Esophagus mucosa (tissue), 1 donor: Measurements from ENCODE around the gene PKN2. TPM values are rescaled to one million over a fixed set of nuclear protein-coding genes. Genes with fewer than 3 reads are reported as not detected.

Source experiments
- ATAC-seq: fragments of 200-7000 bp; cut with Tn5 transposase; one replicate; pipeline ENCODE4 v1.9.1; 2020
- total RNA-seq: library from RNA; stranded (reverse); gene quantifications from one replicate; pipeline ENCODE4 v1.2.4, GENCODE V29; 2023
- donor health status: DM: yes; HTN: yes; CAD: no.

The PKN2 gene
- 34.5 TPM for total RNA-seq

DNA sequence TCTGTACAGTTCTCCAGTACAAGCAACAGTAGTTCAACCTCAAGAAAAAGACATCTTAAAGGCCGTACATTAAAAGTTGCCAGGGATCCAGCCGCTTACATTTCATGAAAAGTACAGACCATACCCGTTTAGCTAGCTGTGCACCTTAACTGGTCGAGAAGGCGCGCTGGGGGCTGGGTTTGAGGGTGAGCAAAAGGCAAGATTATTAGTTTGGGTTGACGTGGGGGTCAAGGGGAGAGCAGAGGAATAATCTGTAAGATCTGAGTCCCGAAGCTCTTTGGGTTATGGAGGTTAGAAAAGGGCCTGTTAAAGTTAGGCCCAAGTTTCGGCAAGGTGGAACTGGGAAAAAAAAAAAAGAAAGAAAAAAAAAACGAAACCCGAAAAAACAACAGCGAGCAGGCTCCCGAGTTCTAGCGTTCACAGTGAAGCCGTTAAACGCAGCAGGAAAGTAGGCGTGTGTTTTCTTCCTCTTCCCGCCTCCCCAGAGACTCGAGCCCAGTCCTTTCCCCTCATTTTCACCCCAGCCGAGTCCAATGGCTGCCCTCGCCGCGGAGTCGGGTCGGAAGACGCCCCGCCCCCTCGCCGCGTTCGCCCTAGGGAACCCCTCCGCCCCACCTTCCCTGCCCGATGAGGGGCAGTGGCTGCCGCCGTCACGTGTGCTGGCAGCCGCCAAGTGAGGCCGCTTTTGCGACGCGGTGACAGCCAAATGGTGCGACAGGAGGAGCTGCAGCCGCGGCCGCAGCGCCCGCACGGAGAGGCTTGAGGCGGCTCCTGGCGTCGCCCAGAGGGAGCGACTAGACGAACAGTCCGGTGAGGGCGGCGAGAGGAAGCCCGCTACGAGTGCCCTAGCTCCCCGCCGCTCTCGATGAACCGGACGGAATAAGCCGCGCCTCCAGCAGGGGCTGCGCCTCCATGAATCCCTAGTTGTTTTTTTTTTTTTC is at the start of gene PKN2:
TSS of gene PKN2 (plus strand) at position 733 of the 941 bp plus-strand sequence. CDS start 308 bp downstream, outside the sequence.
- peak; percentile 99 for ATAC-seq

- no peak for ATAC-seq
Observed at GRCh38 chr1:88634538-88634937, 49.5 kb upstream of the PKN2 start.

- no peak for ATAC-seq
Observed at GRCh38 chr1:88640060-88640459, 44.0 kb upstream of the PKN2 start.

DNA sequence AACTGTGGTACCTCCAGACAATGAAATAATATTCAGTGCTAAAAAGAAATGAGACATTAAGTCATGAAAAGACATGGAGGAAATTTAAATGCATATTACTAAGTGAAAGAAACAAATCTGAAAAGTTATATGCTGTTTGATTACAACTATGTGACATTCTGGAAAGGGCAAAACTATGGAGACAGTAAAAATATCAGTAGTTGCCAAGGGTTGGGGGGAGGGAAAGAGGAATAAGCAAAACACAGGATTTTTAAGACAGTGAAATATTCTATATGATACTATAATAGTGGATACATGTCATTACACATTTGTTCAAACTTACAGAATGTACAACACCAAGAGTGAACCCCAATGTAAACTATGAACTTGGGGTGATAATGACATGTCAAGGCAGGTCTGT is 38.2 kb upstream of the PKN2 start:
- ATAC-seq = no peak

DNA sequence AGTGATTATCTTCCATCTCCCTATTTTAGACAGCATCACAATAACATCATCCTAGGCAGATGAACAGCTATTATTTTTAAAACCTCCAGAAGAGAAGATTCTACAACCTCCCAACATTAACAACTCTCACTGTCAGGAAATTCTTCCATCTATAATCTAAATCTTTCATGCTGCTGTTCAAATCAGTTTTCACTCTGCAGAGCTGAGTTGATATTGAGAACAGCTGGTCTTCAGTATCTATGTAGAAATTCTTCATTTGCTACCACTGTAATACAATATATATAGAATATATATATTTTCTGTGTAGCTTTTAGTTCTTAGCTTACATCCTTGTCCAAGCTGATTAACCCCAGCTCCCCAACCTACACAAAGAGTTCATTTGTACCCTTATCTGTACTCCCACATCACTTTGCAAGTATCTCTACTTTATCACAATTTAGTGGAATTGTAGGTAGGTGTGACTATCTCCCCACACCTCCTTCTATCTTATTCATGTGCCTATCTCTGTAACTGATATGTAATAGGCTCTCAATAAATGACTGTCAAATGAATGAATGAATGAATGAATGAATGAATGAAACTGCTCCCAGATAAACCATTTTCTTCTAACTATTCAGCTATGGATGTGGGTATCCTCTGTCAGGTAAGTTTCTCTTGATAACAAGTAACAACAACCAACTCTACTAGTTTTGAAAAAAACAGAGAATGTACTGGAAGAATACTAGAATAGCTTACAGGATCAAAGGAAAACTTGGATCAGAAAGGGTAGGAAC is 37.4 kb upstream of the PKN2 start:
- ATAC-seq = no peak

GRCh38 chr1:88647249-88647645 is 36.8 kb upstream of the PKN2 start:
- ATAC-seq = peak; percentile 91

DNA sequence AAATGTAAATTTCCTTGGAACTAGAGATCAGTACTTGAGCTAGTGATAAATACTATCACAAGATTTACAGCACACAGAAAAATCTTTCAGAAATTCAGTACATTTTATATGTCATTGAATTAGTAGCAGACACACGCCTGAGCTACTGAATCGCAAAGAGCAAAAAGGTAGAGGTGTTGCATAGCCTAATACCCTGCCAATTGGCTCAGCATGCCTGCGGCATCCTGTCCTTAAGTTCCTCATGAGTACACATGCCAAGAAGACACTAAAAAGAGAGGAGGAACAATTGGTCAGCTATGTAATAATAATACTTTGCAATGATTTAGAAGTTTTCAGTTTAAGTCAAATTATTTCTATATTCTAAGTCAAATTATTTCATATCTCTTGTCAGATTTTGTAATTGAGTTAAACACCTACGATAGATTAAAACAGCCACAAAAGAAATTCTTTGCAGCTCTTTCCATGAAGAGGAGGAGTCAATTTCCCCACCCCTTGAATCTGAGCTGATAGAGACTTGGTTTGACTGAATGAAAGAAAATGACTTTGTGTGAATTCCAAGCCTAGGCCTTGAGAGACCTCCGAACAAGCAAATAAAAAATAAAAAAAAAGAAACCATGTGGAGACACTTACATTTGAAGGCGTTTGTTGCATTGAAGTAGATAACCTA is 36.2 kb upstream of the PKN2 start:
- no peak for ATAC-seq

- ATAC-seq = no peak
Observed at GRCh38 chr1:88648706-88649105, 35.4 kb upstream of the PKN2 start.

DNA sequence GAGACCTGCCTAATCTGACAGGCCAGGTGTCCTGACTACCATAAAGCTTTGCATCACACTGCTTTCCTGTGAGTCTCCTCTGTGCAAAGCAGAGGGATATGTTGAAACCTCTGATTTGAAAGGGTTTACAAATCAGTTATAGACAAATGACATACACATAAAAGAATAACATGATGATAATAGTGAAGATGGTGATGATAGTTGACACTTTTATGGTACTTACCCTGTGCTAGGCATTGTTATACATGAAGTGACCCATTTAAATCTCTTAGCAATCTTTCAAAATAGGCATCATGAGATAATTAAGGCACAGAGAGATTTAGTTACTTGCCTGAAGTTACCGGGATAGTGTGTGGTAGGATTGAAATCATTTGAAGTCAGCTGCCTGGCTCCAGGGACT is 34.1 kb upstream of the PKN2 start:
- no peak for ATAC-seq

GRCh38 chr1:88650676-88651418 is 33.2 kb upstream of the PKN2 start:
- peak; percentile 68 for ATAC-seq

GRCh38 chr1:88655140-88655539 is 28.9 kb upstream of the PKN2 start:
- ATAC-seq = no peak

GRCh38 chr1:88655685-88656299 is 28.3 kb upstream of the PKN2 start:
- no peak for ATAC-seq

- peak; percentile 97 for ATAC-seq
Observed at GRCh38 chr1:88658419-88658818, 25.7 kb upstream of the PKN2 start.

DNA sequence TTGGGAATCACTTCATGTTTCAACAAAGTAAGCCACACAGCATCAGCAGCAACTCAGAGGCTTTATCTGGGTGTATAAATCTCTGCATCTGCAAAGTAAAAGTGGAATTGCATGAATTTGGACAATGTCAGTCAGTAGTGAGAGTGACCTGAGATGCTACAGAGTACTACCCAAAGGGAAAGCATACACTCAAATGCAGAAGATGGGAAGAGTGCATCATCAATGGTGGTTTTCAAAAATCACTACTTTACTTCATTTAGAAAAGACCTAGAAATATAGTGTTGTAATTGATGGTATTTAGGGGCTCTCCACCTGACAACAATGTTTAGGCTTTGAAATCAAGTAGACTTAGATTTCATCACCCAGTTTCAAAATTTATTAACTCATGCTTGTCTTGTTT is 24.5 kb upstream of the PKN2 start:
- ATAC-seq = no peak

DNA sequence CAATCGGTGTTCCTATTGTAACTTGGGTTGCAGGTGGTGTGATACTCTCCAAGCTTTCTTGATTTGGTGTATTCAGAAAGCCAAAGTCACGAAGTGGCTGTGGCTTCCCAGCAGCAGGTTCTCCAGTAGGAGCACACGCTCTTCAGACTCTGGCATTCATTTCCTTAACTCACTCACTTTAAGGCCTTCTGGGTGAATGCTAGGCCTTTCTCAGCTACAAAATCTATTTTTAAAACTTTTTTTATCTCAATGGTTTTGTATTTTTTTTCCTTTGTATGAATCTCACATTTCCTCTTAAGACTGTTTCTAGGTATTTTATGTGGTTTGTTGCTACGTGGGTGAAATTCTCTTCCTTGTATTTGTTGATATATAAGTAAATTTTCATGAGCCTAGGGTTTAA is 22.9 kb upstream of the PKN2 start:
- ATAC-seq = no peak

DNA sequence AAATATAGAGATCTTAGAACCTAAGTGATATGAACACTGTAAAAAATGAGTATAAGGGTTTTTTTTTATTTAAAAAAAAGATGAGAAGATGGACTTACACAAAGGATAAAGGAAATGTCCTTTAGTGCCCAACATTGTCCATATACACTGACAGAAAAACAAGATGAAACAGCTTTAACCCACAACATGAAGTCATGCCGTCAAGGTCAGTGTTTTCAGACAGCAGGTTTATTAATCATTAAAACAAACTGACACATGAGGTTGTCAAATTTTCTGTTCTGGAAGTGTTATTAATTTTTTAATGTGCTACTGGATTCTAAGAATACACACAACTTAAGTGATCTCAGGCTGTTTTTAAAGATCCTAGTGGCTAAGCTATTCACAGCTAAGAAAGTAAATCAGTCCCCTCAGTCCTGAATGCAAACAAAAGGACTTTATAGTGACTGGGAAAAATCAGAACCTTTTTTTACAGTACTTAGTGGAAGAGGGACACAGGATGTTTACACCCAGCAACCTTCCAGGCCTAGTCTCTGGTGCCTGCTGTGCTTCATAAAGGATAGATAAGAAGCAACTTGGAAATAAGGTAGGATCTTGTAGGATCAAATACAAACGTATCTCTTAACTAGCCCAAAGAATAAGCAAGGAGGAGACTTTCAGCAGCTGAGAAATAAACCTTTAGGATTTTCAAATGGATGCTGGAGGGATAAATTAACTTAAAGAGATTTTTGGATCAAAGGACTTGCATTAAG is 21.9 kb upstream of the PKN2 start:
- ATAC-seq = no peak

GRCh38 chr1:88662723-88663122 is 21.4 kb upstream of the PKN2 start:
- ATAC-seq = no peak

DNA sequence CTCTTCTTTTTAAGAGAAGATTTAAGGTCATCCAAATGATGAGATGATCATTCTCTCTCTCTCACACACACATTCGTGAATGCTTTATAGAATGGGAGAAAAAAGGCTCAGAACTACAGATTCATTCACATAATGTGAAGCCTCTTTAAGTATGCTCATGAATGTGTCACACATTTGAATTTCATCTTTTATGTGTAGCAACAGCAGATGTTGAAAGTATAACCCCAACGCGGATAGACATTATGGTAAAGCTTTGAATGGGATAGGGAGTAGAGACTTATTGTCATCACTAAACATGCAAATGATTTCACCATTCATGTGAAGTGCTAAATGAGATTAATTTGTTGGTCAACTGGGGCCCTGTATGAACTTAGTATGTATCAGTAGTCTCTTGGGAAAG is 15.7 kb upstream of the PKN2 start:
- no peak for ATAC-seq

- ATAC-seq = no peak
Observed at GRCh38 chr1:88670462-88670861, 13.6 kb upstream of the PKN2 start.

DNA sequence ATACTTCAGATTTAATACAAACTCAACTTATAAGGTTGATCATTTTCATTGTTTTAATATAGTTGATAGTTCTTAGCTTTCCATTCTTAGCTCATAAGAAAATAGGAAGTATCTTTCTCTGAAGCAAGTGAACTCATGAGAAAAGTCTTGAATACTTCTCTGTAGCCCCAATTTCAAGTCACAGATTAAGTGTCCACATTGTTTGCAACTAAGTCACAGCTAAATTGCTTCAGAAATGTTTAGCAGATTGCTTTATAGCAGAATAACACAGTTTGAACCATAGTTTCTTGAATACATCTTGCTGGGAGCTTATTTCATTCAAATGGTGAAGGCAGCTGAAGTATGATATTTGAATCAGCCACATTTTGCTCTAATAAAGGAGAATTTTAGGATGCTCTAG is 10.6 kb upstream of the PKN2 start:
- no peak for ATAC-seq

DNA sequence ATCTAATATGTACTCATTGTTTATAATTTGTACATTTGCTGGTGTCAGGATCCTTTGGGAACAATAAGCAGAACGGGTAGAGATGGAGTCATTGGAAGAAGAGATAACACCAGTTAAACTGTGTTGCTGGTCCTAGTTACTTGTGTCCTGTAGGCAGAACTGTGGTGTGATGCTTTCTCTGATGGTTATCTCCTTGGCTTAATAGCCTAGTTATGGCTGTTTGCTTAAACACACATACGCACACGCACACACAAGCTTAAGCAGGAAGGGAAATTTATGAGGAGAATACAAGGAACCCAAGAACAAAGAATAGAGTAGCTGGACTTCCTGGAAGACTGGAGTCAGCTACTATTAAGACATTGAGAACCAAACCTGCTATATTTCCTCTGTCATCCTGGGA is 5.7 kb upstream of the PKN2 start:
- ATAC-seq = peak; percentile 57
